Fibroblast of lung (primary cell): ENCODE measurements around the gene LNX2.

Experiments used
- CTCF ChIP-seq, 2 donors: IDR thresholded peaks in 1 of 2; conservative IDR thresholded peaks in 1 of 2; 1 replicate in 1 of 2; 2 replicates in 1 of 2; pipeline ENCODE4 v1.5.1; 2011 to 2012; ENCODE audit warnings: low read length in 2 of 2, control low read depth in 1 of 2, inconsistent platforms in 1 of 2, low read depth in 1 of 2, mild to moderate bottlenecking in 1 of 2
- EZH2 ChIP-seq: IDR thresholded peaks from 2 replicates; pipeline ENCODE4 v1.5.1; 2012; ENCODE audit warnings: low read length, control low read depth, mild to moderate bottlenecking; ENCODE audit errors: missing control alignments

GRCh38 chr13:27583645-27584044 lies 36.7 kb downstream of the LNX2 start:
- TF ChIP-seq CTCF (conservative IDR thresholded peaks at IDR 0.05 in 1 of 2, IDR thresholded peaks at IDR 0.05 in 1 of 2; ENCODE audit: low read depth in 1 of 2, low read length in 2 of 2) (no peak), EZH2 (no peak)
